ENCODE measurements around the gene HDAC4.

GRCh38 chr2:239383036-239383758 lies 17.6 kb downstream of the HDAC4 start:
- TF ChIP-seq FOXK2 (IDR thresholded peaks at IDR 0.05), result no peak
- no peak for TF ChIP-seq FOXM1 (IDR thresholded peaks at IDR 0.05; ENCODE audit: borderline replicate concordance)
- TF ChIP-seq SUZ12 (IDR thresholded peaks at IDR 0.05), result no peak
- TF ChIP-seq SP1 (IDR thresholded peaks at IDR 0.05), result no peak
- TF ChIP-seq LEF1 (IDR thresholded peaks at IDR 0.05; ENCODE audit: borderline replicate concordance), result no peak
- TF ChIP-seq TARDBP (IDR thresholded peaks at IDR 0.05), result no peak
- TF ChIP-seq PKNOX1 (IDR thresholded peaks at IDR 0.05), result no peak
- no peak for TF ChIP-seq ZNF384 (IDR thresholded peaks at IDR 0.05)
- no peak for TF ChIP-seq BHLHE40 (IDR thresholded peaks at IDR 0.05; ENCODE audit: borderline replicate concordance)
- TF ChIP-seq HDGF (IDR thresholded peaks at IDR 0.05; ENCODE audit: borderline replicate concordance), result no peak
- TF ChIP-seq ARNT (IDR thresholded peaks at IDR 0.05), result no peak

All from HEK293T (cell line).